ENCODE measurements around the gene TTN.

TTN gene

DNA sequence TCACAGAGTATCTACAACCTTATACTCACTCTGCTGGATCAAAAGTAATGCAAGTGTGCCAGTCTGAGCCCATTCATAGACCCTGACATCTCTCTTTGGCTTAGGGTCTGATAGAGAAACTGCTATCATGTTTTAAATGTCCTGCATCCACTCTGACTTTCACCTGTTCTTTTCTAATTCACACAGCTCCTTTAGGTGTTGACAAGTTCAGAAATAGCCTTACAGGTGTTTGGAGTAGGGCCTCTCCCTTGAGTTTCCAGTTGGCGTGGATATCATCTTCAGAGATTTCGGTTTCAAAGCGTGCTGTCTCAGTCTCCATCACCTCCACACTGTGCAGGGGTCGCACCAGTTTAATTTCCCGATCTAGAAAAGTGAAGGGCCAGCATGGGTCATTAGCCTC, 176.6 kb downstream of the TTN start:
- FAIRE-seq (no peak), DNase-seq (ENCODE audit: insufficient read length, low spot score) (no peak)
- no peak for TF ChIP-seq POLR2A (IDR thresholded peaks at IDR 0.05; ENCODE audit: low read depth, low read length)

DNA sequence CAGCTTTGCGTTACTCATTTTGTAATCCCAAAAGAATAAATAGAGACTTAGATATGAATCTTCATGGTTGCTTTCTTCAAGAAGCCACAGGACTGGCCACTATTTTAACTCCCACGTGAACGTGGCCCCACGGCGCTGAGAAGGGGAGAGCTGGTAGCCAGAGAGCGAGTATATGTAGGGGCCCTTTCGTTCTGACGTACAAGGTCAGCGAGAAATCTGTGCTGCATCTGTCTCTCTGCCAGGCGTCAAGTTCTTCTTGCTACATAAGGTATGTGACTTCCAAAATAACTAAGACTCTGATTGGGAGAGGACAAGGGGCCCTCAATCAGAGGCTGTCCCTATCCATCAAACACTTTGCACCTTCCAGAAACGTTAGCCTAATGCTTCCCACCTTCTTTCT, 177.8 kb downstream of the TTN start:
- FAIRE-seq: no peak
- DNase-seq (ENCODE audit: insufficient read length, low spot score): no peak
- TF ChIP-seq POLR2A (IDR thresholded peaks at IDR 0.05; ENCODE audit: low read depth, low read length): no peak

DNA sequence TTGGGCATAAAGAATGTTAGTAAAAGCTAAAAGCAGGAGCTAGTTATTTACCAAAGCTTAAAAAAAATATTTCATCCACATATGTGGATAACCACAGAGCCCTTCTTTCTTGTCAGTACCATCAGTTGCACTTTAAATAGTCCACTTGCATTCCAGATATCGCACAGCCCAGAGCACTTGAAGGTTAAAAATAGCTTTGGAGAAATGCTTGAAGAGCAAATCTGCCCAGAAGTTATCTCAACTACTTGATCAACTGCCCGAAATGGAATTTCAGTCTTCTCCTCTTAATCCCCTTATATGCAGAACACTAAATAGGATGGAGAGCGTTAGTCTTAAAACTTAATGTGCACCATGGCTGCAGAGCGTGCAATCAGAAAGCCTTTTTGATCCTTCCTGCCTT, 178.6 kb downstream of the TTN start:
- no peak for DNase-seq (ENCODE audit: insufficient read length, low spot score)
- TF ChIP-seq POLR2A (IDR thresholded peaks at IDR 0.05; ENCODE audit: low read depth, low read length): no peak
- no peak for FAIRE-seq

- no peak for TF ChIP-seq POLR2A (IDR thresholded peaks at IDR 0.05; ENCODE audit: low read depth, low read length)
- no peak for FAIRE-seq
- DNase-seq (ENCODE audit: insufficient read length, low spot score): no peak
Observed at GRCh38 chr2:178627401-178627800, 179.8 kb downstream of the TTN start.

DNA sequence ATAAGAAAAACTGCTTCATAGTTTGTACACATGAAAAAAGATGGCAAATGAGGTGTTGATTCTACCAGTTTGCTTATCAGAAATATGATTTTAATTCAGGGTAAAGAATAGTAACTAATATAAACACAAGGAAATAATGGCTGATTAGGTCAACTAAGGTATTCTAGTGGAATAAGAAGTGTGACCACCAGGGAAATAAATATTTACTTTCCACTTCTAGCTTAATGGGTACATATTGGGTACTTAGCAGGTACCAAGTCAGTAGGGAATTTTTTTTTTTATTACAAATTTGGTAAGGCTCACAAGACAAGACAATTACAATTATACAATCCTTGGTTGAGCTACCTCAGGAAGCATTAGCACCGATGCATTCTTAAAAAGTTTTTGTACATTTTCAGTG, 191.3 kb downstream of the TTN start:
- DNase-seq (ENCODE audit: insufficient read length, low spot score) (no peak), FAIRE-seq (no peak)
- no peak for TF ChIP-seq POLR2A (IDR thresholded peaks at IDR 0.05; ENCODE audit: low read depth, low read length)

GRCh38 chr2:178602901-178603300, 204.3 kb downstream of the TTN start:
- no peak for TF ChIP-seq POLR2A (IDR thresholded peaks at IDR 0.05; ENCODE audit: low read depth, low read length)
- no peak for FAIRE-seq
- no peak for DNase-seq (ENCODE audit: insufficient read length, low spot score)

- FAIRE-seq (no peak), DNase-seq (ENCODE audit: insufficient read length, low spot score) (no peak)
- no peak for TF ChIP-seq POLR2A (IDR thresholded peaks at IDR 0.05; ENCODE audit: low read depth, low read length)
Observed at GRCh38 chr2:178592655-178593054, 214.6 kb downstream of the TTN start.

DNA sequence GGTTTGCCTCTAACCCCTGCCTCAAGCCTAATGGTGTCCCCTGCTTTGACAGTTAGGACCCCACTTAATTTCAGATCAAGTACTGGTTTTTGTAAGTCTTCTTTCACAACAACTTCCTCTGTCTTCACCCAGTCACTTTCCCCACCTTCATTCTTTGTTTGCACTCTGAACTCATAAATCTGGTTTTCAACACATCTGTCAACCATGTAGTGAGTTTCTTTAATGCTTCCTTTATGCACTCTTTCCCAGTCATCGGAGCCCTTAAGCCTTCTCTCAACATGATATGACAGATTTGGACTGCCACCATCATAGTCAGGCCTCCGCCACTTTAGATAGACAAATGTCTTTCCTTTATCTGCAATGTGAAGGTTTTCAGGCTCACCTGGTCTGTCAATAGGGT, 217.9 kb downstream of the TTN start:
- DNase-seq (ENCODE audit: insufficient read length, low spot score): no peak
- FAIRE-seq: no peak
- TF ChIP-seq POLR2A (IDR thresholded peaks at IDR 0.05; ENCODE audit: low read depth, low read length): no peak

DNA sequence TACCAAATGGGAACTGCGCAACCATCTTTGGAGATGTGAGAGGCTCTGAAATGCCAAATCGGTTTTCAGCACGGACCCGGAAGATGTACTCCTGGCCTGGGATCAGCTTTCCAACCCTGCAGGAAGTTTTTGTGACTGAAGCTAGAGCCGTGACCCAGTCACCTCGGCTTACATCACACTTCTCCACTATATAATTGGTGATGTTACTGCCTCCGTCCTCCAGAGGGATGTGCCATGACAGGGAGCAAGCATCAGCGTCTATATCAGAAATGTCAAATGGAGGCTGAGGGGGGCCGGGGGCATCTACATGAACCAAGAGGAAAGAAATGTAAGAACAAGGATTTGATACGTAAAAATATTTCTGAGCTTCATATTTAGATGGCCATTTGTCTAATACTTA, 222.6 kb downstream of the TTN start:
- no peak for FAIRE-seq
- TF ChIP-seq POLR2A (IDR thresholded peaks at IDR 0.05; ENCODE audit: low read depth, low read length): no peak

GRCh38 chr2:178579006-178579405, 228.2 kb downstream of the TTN start:
- FAIRE-seq (no peak), DNase-seq (ENCODE audit: insufficient read length, low spot score) (no peak)
- no peak for TF ChIP-seq POLR2A (IDR thresholded peaks at IDR 0.05; ENCODE audit: low read depth, low read length)

More for the DNA sequence above, 222.6 kb downstream of the TTN start:
- no peak for DNase-seq (ENCODE audit: insufficient read length, low spot score)

DNA sequence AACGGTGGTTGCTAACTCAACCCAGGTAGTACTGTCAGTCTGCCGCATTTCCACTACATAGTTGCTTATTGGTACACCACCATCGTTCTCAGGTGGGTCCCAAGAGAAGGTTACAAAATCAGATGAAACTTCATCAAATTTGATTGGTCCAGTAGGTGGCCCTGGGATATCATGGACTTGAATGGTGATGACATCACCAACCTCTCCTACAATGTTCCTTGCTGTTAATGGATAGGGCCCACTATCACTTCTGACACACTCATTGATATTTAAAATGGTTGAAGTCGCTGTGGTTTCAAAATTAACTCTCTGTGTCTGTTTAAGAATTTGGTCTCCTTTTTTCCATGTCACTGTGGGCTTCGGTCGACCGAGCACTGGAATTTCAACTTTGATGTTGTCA, 232.4 kb downstream of the TTN start:
- FAIRE-seq (no peak), DNase-seq (ENCODE audit: insufficient read length, low spot score) (no peak)
- TF ChIP-seq POLR2A (IDR thresholded peaks at IDR 0.05; ENCODE audit: low read depth, low read length): no peak

DNA sequence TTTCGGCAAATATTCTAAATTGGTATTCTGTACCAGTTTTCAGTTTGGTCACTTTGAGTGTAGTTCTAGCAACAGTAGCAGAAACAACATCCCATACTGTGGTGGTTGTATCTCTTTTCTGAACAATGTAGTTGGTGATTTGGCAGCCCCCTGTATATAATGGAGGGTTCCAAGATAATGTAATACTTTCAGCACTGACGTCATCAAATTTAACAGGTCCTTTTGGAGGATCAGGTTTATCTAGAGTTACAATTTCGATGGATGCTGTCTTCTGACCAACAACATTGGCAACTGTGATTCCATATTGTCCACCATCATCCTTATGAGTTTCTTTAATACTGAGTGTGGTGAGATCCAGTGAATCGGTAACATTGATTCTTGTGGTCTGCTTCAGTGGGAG, 239.0 kb downstream of the TTN start:
- FAIRE-seq (no peak), DNase-seq (ENCODE audit: insufficient read length, low spot score) (no peak)
- TF ChIP-seq POLR2A (IDR thresholded peaks at IDR 0.05; ENCODE audit: low read depth, low read length): no peak

GRCh38 chr2:178553047-178553446, 254.2 kb downstream of the TTN start:
- FAIRE-seq: peak; percentile 76
- peak; percentile 31 for DNase-seq (ENCODE audit: insufficient read length, low spot score)
- TF ChIP-seq POLR2A (IDR thresholded peaks at IDR 0.05; ENCODE audit: low read depth, low read length): no peak

- TF ChIP-seq POLR2A (IDR thresholded peaks at IDR 0.05; ENCODE audit: low read depth, low read length): no peak
- no peak for FAIRE-seq
- DNase-seq (ENCODE audit: insufficient read length, low spot score): no peak
Observed at GRCh38 chr2:178550352-178550751, 256.9 kb downstream of the TTN start.

DNA sequence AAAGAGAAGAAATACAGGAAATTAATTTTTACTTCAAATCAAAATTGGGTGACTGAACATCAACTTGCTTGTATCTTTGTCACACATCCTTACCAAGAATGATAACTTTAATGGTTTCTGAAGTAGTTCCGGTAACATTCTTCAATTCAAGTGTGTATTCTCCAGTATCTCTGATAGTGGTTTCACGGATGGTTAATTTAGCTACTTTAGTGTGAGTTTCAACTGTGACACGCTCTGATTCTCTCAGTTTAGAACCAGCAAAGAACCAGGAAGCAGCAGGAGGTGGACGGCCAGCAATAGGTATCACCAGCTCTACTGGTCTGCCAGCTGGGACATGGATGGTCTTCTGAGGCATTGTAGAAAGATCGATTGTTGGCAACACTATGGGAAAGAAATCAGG, 264.7 kb downstream of the TTN start:
- no peak for TF ChIP-seq POLR2A (IDR thresholded peaks at IDR 0.05; ENCODE audit: low read depth, low read length)
- no peak for DNase-seq (ENCODE audit: insufficient read length, low spot score)
- no peak for FAIRE-seq

DNA sequence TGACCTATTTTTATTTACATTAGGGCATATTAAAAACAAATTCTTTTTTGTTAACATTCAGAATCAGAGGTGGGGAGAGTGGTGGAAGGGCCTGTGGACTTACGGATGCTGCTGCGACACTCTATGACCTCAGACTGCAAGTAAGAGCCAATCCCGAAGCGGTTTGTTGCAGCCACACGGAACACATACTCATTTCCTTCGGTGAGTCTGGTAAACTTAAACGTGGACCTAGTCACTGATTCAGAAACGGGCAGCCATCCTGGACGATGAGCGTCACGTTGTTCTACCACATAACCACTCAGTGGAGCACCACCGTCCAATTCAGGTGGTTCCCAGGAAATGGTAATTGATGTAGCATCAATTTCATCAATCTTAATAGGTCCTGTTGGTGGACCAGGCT, 265.1 kb downstream of the TTN start:
- no peak for DNase-seq (ENCODE audit: insufficient read length, low spot score)
- FAIRE-seq: no peak
- no peak for TF ChIP-seq POLR2A (IDR thresholded peaks at IDR 0.05; ENCODE audit: low read depth, low read length)
